Measurements from ENCODE around the gene LYRM4.

DNA sequence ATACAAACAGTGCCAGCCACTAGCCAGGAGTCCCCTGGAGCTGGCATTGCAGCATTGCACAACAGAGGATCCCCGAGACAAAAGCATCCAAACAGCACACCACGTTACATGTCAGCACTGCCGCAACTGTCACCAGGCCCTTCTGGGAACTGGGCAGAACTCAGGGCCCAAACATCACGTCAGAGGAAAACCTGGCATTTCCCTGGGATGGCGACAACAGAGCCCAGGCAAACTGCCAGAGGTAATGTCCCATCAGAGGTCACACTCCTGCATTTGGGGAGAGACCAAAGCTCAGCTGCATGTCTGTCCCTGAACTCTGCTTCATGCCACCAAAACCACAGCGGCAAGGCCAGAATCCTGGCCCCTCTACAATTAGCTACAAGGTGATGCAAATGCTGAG is 139.3 kb downstream of the LYRM4 start:
- TF ChIP-seq, protein P1, sequence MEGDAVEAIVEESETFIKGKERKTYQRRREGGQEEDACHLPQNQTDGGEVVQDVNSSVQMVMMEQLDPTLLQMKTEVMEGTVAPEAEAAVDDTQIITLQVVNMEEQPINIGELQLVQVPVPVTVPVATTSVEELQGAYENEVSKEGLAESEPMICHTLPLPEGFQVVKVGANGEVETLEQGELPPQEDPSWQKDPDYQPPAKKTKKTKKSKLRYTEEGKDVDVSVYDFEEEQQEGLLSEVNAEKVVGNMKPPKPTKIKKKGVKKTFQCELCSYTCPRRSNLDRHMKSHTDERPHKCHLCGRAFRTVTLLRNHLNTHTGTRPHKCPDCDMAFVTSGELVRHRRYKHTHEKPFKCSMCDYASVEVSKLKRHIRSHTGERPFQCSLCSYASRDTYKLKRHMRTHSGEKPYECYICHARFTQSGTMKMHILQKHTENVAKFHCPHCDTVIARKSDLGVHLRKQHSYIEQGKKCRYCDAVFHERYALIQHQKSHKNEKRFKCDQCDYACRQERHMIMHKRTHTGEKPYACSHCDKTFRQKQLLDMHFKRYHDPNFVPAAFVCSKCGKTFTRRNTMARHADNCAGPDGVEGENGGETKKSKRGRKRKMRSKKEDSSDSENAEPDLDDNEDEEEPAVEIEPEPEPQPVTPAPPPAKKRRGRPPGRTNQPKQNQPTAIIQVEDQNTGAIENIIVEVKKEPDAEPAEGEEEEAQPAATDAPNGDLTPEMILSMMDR (conservative IDR thresholded peaks at IDR 0.05 in 1 of 2, IDR thresholded peaks at IDR 0.05 in 1 of 2; ENCODE audit: low read depth in 1 of 2, low read length in 2 of 2): no peak
- TF ChIP-seq EZH2 (IDR thresholded peaks at IDR 0.05; ENCODE audit: low read length, missing control alignments): no peak
